CD4-positive, alpha-beta T cell treated with Interleukin-2 at 100 ng/mL for 4 hours (primary cell): ENCODE data around the gene TBX21.

Experiments used
- DNase-seq: peaks from one replicate; pipeline ENCODE4 v3.0.0-alpha.2; 2020; ENCODE audit warnings: low spot score

TBX21 gene

DNA sequence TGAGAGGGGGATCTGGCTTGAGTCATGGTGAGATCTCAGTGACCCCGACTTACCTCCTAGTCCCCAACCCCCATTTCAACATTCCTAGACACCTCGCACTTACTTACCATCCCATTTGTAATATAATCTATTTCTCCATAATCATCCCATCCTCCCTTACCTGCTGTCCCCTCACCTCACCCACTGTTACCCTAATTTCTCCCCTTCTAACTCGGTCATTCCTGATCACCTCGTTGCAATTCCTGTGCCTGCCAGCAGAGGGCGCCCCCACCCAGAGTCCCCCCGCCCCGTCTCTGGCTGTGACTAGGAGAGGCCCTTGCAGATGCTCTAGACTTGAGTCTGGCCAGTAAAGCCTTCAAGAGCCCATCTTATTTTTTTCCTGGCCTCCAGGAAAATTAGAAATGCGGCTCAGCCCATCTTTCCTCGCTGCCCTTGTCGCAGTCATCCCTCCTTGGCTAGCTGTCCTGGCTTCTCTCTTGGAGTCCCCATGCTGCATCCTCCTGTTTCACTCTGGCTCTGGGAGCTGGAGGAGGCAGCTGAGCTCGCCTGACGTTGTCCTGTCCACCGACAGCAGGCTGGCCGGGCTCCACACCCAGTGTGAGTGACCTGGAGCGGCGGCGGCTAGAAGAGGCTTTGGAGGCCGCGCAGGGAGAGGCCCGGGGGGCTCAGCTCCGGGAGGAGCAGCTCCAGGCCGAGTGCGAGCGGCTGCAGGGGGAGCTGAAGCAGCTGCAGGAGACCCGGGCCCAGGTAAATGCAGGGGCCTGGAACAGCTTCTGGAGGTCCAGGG lies 34.1 kb upstream of the TBX21 start:
- peak; percentile 85 for DNase-seq

DNA sequence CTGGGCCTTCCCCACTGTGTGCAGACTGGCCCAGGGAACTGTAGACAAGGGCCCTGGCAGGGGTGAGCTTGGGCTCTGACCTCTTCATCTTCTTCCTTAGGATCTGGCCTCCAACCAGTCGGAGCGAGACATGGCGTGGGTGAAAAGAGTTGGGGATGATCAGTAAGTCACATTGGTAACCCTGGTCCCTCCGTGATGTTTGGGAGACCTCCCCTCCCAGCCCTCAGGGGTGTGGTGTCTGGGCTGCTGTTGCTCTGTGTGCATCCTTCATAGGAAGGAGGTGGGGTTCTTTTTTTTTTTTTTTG lies 33.5 kb upstream of the TBX21 start:
- DNase-seq = no peak

DNA sequence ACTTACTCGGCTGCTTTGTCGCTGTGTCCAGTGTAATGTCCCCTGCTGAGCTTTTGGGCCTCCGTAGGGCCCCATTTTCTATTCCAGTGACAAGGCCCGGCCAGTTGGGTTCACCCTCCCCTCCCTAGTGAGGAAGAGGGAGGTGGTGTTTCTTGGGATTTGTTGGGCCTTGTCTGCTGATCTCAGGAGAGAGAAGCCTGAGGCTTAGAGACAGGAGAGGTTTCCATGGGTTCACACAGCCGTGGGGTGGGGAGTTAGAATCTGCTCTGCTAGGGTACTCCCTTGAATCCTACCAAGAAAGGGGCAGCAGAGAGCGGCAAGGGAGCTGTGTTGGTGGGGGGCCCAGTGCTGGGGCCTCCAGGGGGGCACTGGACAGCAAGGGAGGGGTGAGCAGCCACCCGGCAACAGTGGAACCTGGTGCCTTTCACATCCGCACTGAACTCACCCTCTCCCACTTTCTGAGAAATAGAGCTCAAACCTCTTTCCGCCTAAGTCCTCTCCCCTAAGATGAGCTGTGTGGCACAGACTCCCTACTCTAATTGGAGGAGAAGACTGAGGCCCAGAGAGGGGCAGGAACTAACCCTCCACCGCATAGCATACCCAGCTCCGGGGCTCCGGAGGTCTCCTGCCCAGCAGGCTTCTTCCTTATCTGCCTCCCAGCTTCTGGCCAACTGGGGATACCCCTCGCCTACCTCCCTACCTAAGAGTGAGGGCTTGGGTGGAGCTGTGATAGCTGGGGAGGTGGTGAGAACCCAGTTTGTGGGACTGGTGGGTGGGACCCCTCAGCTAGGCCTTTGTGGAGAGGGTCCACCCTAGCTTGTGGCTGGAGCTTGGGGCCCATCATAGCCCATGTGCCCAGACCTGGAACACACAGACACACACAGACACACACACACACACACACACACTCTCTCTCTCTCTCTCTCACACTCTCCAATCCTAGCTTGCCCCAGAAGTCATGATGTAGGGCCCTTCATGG lies 32.3 kb upstream of the TBX21 start:
- DNase-seq = peak; percentile 66

DNA sequence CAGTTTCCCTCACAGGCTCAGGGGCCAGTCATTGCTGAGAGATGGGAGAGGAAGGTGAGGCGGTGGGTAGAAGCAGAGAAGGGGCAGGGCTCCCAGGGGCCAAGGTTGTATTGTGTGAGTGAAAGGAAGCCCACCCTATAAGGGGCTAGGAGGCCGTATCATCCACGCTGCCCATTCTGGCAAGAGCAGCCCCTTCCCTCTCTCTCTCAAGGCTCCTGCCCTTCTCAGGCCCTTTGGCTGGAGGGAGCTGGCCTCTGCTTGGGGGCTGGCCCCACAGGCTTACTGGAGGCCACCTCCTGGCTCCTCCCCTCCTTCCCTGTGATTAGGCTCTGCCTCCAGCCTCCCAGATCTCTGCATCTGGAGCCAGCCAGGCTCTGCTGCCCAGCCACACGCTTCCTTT lies 31.4 kb upstream of the TBX21 start:
- DNase-seq = no peak

DNA sequence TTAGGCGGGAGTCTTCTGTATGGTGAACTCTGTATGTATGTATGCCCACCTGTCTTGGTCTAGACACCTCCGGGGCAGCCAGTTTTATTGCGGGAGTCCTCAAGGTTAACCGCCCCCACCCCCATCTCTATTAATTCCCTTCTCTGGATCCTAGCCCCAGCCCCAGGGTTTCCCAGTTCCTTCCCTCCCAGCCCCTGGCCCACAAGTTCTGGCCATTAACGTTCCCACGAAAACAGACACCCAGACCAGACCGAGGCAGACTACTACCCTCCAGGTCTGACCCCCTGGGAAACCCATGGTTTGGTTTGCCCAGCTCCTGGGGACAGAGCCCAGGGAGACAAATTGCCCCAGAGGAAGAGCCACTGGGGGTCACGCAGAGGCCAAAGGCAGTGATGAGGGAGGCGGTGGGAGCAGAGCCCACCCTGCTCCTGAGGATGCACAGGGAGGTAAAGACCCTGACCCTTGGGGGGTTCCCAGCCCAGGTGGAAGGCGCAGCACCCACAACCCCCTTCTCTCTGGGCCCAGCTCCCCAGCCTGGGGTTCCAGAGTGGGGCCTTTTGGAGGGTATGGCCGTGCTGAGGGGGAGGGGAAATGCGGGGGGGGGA lies 30.5 kb upstream of the TBX21 start:
- no peak for DNase-seq

DNA sequence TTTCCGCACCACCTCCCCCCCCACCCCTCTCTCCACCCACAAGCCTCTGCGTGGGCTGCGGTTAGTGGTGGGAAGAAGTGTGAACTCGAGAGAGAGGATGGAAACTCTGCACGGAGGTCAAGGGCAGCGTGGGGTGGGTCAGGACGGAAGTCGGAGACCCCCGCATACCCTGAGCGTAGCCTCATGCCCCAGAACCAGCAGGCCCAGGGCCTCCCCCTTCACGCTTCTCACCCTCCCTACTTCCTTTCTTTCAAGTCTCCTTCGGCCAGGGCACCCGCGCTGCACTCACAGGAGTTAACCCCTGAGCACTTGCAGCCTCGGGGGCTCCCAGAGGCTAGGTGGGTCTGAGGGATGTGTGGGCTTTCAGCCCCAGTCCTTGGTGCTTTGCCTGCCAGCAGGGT lies 29.8 kb upstream of the TBX21 start:
- DNase-seq = no peak

DNA sequence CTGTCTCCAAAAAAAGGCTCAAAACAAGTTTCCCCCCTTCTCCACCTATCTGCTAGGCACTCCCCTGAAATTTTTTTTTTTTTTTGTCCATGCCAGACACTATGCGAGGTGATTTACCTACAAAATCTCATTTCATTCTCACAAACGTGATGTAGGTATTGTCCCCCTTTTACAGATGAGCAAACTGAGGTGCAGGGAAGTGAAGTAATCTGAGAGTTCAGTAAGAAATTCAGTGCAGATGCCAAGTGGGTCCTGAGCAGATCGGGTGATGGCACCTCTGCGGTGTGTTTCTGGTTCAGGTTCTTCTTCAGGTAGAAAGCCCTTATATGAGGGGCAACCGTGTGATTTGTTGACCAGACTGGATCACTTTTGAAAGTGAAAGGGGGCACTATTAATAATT lies 29.4 kb upstream of the TBX21 start:
- DNase-seq = no peak

DNA sequence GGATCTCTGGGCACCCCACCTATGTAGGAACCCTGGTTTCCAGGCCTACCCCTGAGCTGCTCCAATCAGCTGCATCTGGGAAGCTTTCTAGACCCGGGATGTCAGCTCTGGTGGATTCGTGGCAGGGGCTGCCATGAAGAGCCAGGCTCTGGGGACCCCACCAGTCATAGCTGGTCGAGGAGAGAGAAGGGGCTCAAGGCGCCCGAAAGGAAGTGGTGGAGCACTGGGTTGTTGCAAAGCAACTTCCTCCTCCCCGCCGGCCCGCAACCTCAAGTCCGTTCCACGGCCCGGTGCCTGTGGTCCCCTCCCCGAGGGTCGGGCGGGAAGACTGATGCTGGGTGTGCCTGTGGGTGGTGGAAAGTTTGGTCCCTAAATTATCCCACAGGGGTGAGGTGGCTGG lies 28.9 kb upstream of the TBX21 start:
- no peak for DNase-seq

DNA sequence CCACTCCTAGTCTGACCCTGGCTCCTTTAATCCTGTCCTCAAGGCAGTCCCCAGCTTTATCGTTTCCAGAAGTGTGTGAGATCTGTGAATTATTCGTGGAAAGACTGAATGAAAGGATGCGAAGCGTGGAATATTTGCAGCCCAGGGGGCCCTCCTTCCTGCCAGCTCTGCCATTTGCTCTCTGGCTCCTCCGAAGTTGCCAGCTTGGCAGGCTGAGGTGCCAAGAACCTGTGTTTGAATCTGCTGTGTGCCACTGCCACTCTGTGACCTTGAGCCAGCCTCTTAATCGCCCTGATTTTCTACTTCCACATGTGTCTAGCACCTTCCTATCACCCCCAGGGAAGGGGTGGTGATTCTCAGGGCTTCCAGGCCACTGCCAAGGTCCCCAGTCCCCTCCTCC lies 28.3 kb upstream of the TBX21 start:
- no peak for DNase-seq

DNA sequence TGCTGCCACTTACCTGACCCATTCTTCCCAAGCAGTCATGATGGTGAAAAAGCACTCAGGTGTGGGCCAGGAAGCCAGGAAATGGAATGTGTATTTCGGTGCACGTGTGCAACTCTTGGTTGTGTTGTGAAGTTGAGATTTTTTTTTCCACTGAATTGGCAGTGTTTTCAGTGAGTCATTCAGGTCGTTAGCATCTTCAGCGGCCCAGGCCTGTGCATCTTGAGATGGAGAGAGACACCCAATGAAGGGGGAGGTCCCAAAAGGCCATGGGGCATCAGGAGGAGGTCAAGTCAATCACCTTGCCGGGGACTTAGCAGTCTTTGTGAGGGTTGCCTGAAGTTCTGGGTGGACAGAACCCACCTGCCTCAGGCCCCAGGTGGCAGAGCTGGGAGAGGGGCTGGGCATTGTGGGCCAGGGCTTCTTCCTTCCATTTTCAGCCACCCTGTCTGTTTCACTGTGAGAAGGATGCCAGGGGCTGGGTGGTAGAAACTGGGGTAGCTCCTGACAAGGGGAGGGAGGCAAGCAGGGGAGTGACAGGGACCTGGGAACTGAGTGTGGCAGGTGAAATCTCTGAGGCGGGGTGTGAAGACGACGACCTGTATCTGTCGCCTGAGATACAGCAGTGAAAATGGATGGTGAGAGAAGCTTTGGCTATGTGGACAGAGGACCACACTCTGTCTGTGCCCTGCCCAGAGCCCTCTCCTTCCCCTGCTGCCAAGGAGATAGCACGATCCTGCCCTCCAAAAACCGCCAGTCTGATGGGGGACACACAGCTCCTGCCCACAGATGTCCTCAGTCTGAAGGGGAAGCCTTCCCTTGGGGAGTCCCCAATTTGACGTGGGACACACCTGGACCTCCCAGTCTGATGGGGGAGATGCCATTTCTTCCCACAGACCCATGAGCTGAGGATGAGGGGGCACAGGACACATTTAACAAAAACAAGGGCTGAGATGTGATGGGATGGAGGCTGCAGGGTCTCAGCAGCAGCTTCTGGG lies 27.2 kb upstream of the TBX21 start:
- DNase-seq = peak; percentile 49

DNA sequence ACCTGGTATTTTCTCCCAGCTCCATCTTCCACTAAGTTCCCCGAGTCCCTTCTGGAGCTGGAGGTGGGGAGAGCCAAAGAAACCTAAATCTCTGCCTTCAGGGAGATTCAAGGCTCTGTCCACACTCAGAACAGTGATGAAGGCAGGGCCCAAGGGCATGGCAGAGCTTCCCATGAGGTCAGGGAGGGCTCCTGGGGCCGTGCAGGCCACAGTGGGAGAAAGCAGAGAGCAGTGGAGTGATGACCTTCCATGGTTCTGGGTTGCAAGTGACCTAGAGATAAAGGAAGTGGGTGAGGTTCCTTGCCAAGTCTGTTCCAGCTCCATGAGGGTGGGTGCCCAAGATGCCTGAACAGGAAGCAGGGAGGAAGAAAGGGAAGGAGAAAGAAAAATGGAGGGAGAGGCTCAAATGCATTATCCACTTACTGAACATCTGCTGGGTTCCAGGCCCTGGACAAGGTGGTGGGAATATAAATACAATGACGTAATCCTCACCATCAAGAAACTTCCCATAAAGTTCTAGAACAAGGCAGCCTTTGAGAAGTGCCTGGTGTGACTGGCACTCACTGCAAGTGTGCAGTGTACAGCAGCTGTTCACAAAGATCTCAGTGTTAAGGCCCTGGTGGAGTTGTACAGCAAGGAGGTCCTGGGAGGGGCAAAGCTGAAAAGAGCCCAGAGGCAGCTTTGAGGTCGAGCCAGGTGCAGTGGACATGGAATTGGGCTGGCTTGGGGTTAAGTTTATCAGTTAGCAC lies 25.8 kb upstream of the TBX21 start:
- no peak for DNase-seq

DNA sequence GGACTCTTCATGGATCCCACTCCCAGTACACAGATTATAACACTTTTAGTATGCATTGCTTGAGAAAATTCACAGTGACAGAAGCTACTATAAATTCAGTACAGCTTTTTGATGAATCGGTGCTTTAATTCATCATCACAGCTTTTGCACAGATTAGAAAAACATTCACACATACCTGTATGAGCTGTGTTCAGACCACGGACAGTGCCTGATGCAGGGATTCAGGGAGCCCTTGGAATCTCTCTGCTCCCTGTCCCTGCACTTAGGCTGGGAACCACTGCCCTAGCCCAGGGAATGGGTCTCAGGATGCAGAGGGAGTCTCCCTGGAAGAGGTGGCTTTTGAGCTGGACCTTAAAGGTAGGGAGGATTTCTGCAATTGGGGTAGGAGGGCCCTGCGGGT lies 25.2 kb upstream of the TBX21 start:
- no peak for DNase-seq

DNA sequence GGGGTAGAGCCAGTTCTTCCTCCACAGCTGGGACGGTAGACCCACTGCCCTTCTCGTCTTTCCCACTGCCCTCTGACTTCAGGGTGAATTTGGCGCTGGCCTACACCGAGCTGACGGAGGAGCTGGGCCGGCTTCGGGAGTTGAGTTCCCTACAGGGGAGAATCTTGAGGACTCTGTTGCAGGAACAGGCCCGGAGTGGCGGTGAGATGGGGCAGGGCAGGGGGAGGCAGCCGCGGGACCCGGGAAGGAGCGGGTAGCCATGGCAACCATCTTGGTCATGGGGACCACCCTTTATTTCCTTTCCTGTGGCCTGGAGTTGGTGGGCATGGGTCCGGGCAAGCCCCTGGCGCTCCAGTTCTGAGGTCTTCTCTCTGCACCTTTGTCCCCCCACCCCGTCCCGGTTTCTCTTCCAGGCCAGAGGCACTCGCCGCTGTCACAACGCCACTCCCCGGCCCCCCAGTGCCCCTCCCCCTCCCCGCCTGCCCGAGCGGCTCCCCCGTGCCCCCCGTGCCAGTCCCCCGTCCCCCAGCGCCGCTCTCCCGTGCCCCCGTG lies 24.6 kb upstream of the TBX21 start:
- DNase-seq = no peak

DNA sequence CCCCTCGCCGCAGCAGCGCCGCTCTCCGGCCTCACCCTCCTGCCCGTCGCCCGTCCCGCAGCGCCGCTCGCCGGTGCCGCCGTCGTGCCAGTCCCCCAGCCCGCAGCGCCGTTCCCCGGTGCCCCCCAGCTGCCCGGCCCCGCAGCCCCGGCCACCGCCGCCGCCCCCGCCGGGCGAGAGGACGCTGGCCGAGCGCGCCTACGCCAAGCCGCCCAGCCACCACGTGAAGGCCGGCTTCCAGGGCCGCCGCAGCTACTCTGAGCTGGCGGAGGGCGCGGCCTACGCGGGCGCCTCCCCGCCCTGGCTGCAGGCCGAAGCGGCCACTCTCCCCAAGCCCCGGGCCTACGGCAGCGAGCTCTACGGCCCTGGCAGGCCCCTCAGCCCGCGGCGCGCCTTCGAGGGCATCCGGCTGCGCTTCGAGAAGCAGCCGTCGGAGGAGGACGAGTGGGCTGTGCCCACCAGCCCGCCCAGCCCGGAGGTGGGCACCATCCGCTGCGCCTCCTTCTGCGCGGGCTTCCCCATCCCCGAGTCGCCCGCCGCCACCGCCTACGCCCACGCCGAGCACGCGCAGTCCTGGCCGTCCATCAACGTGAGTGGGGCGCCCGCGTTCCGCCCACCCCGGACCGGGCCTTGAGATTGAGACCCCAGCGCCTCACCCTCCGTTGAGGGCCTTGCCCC lies 24.0 kb upstream of the TBX21 start:
- no peak for DNase-seq

DNA sequence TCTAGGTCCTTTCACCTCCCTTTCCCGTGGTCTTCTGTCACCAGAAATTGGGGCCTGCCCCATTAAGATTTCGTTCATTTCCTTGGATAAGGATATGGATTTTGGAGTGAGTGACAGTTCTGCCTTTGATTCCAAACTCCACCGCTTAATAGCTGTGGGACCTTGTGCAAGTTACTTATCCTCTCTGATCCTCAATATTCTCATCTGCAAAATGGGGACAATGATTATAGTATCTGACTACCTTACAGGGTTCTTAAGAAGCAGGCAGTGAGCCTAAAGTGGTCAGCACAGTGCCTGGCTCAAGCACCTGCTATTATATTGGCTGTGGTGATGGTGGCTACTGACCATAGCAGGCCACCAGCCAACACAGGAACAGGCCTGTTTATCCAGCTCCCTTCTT lies 23.4 kb upstream of the TBX21 start:
- no peak for DNase-seq

DNA sequence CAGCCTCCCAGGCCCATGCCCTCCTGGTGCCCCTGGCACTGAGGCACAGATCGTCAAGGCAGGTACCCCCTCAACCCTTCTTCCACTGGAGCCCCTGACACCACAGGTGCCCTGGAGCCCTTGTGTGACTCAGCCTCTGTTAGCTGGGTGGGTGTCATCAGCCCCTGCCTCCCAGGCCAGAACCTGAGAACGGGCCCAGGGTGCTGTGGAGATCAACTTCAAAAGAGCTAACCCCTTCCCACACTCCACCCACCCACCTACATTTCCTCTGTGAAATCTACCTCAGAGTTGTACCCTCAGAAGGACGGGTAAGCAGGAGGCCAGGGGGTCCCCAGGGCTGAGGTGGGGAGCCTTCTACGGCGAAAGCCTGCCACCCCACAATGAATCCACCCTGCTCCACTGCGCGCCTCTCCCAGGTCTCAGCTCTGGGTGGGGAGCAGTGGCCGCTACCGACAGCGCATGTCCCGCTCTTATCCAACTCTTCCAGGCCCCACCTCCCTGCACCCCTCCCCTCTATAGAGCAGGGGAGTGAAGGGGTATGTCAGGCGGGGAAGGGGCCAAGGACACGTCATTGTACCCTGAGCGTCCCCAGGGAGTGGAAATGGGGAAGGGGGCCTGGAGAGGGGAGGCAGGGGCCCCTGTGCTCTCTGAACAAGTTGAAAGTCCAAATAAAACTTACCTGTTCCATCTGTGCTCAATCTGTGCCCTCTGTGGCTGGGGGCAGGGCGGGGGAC lies 21.5 kb upstream of the TBX21 start:
- DNase-seq = no peak

DNA sequence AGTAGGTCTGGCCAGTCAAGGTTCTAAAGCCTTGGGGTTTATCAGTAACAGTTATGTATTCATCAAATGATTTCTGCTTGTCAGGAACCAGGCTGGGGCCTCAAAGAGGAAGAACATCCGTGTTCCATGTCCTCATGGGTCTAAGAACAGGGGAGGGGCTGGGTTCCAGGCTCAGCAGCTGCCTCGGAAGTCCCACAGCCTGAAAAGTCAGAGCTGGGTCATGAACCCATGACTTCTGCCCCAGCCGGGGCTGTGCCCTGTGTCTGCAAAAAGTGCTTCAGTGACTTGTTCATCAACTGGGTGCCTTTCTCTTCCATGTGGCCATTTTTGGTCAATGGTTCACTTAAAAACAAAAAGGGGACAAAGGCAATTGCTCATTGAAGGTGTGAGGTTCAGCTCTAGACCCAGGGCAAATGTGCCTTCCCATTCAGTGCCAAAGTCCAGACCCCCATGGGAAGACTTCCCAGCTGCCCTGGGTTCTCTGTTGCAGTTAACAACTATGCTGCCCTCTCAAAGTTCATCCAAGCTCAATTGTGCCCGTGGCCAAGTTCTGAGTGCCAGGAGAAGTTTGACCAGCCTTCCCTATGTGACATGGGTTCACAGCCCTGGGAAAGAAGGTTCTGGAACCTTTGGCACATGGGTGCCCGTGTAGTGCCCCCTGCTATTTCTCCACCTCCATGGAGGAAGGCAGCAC lies 20.6 kb upstream of the TBX21 start:
- no peak for DNase-seq

DNA sequence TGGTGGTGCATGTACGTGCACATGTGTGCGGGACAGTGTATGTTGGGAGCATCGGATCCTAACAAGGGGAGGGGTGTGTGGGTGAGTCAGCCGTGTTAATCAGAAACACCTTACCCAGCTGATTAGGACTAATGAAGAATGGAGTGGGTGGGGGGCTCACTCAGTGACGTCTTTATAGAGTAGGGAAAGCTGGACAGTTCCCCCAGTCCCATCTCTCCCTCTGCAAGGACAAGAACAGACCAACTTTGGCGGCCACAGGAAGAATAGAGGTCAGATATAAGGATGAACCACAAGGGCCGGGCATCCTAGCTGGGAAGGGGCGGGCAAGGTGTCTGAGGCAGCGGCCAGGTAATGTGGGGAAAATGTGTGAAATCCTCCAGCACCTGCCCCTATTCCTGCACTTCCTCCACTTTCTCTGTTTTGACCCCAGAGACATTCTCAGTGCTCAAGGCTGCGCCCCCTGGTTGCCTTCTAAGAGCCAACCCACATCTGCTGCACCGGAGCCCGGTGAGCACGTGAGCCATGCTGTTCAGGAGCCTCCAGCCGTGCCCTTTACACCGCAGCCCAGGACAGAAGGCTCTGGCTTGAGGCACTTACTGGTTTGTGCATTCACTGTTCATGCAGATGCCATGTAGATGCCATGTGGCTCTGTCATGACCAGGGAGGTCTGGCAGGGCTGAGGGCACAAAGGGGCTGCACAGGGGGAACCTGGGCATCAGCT lies 18.9 kb upstream of the TBX21 start:
- DNase-seq = no peak
